ENCODE data around the gene LIMS1.
"Not testable (repeated sequence)": the region's sequence is repeated elsewhere in the genome, so short reads cannot be mapped to it uniquely, and the experiment has no call there.

DNA sequence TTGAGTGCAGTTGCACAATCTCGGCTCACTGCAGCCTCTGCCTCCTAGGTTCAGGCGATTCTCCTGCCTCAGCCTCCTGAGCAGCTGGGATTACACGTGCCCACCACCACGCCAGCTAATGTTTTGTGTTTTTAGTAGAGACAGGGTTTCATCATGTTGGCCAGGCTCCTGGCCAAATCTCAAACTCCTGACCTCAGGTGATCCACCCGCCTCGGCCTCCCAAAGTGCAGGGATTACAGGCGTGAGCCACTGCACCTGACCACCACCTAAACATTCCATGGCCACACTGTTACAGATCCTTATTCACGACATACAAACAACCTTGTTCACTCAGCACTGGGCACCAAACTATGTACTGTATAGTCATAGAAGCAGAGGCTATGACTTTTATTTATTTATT, 116.2 kb downstream of the LIMS1 start:
- not testable (repeated sequence) for TF ChIP-seq EP300 (IDR thresholded peaks at IDR 0.05)
- TF ChIP-seq, protein P1, sequence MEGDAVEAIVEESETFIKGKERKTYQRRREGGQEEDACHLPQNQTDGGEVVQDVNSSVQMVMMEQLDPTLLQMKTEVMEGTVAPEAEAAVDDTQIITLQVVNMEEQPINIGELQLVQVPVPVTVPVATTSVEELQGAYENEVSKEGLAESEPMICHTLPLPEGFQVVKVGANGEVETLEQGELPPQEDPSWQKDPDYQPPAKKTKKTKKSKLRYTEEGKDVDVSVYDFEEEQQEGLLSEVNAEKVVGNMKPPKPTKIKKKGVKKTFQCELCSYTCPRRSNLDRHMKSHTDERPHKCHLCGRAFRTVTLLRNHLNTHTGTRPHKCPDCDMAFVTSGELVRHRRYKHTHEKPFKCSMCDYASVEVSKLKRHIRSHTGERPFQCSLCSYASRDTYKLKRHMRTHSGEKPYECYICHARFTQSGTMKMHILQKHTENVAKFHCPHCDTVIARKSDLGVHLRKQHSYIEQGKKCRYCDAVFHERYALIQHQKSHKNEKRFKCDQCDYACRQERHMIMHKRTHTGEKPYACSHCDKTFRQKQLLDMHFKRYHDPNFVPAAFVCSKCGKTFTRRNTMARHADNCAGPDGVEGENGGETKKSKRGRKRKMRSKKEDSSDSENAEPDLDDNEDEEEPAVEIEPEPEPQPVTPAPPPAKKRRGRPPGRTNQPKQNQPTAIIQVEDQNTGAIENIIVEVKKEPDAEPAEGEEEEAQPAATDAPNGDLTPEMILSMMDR (IDR thresholded peaks at IDR 0.05) = not testable (repeated sequence)
